Naive thymus-derived CD4-positive, alpha-beta T cell (primary cell): ENCODE measurements around the gene SHISA9. TPM values are rescaled to one million over a fixed set of nuclear protein-coding genes. Genes with fewer than 3 reads are reported as not detected.

ENCODE experiments used
- ATAC-seq: fragments of 150-1000 bp; cut with Tn5 transposase; 2 replicates; pipeline ENCODE4 v1.10.0; 2021; ENCODE audit warnings: mild to moderate bottlenecking, moderate library complexity
- CTCF ChIA-PET: fragments of 350-600 bp; sonication (Branson Sonifier 250); formaldehyde crosslinking; loops from one replicate; lab custom pipeline; 2021; ENCODE audit warnings: antibody characterized with exemption; lab: Charles Lee
- POLR2A ChIA-PET: fragments of 350-600 bp; sonication (Branson Sonifier 250); formaldehyde crosslinking; loops from one replicate; lab custom pipeline; 2021; ENCODE audit warnings: antibody characterized with exemption, inconsistent platforms; lab: Charles Lee
- DNase-seq, 9 donors: peaks; one replicate each; pipeline versions ENCODE4 v3.0.0 to v3.0.0-alpha.2; 2020 to 2022; ENCODE audit warnings: mixed read lengths in 1 of 9
- H3K27ac ChIP-seq: one replicate; pipeline ENCODE4 v1.7.0; 2013; ENCODE audit warnings: mild to moderate bottlenecking, low read depth, low read length, moderate library complexity
- H3K27me3 ChIP-seq, 2 donors: one replicate each; pipeline ENCODE4 v1.7.0; 2013; ENCODE audit warnings: low read length in 2 of 2, mild to moderate bottlenecking in 2 of 2, moderate library complexity in 2 of 2; ENCODE audit not compliant: control insufficient read depth in 2 of 2, insufficient read depth in 2 of 2
- H3K36me3 ChIP-seq, 3 experiments: 1 replicate in 2 of 3; 2 replicates in 1 of 3; pipeline ENCODE4 v1.7.0; 2013; ENCODE audit warnings: low read length in 3 of 3, mild to moderate bottlenecking in 3 of 3, moderate library complexity in 1 of 3; ENCODE audit not compliant: insufficient read depth in 3 of 3, control insufficient read depth in 2 of 3
- H3K4me1 ChIP-seq, 2 donors: one replicate each; pipeline ENCODE4 v1.7.0; 2013; ENCODE audit warnings: low read length in 2 of 2, mild to moderate bottlenecking in 2 of 2, moderate library complexity in 1 of 2; ENCODE audit not compliant: control insufficient read depth in 2 of 2, insufficient read depth in 2 of 2
- H3K4me3 ChIP-seq: 2 replicates; pipeline ENCODE4 v1.7.0; 2013; ENCODE audit warnings: mild to moderate bottlenecking, low read length
- H3K9me3 ChIP-seq, 3 experiments: 1 replicate in 2 of 3; 2 replicates in 1 of 3; pipeline ENCODE4 v1.7.0; 2013; ENCODE audit warnings: low read length in 3 of 3; ENCODE audit not compliant: control insufficient read depth in 2 of 3
- H3K27ac Mint-ChIP-seq, 9 donors: one replicate each; pipeline ENCODE4 v1.8.0; 2020 to 2022; ENCODE audit warnings: mixed read lengths in 9 of 9, mild to moderate bottlenecking in 8 of 9, moderate library complexity in 5 of 9, inconsistent platforms in 2 of 9
- H3K27me3 Mint-ChIP-seq, 5 donors: one replicate each; pipeline ENCODE4 v1.8.0; 2021 to 2022; ENCODE audit warnings: mixed read lengths in 5 of 5, mild to moderate bottlenecking in 1 of 5
- H3K36me3 Mint-ChIP-seq, 5 donors: one replicate each; pipeline ENCODE4 v1.8.0; 2020 to 2022; ENCODE audit warnings: mixed read lengths in 5 of 5, mild to moderate bottlenecking in 3 of 5, inconsistent platforms in 1 of 5
- H3K4me1 Mint-ChIP-seq, 7 donors: one replicate each; pipeline ENCODE4 v1.8.0; 2020 to 2022; ENCODE audit warnings: mixed read lengths in 7 of 7, mild to moderate bottlenecking in 3 of 7, inconsistent platforms in 1 of 7
- H3K4me3 Mint-ChIP-seq, 10 donors: one replicate each; pipeline ENCODE4 v1.8.0; 2020 to 2022; ENCODE audit warnings: mild to moderate bottlenecking in 10 of 10, mixed read lengths in 10 of 10, moderate library complexity in 6 of 10, inconsistent platforms in 2 of 10
- H3K9me3 Mint-ChIP-seq, 11 donors: one replicate each; pipeline ENCODE4 v1.8.0; 2020 to 2022; ENCODE audit warnings: mixed read lengths in 11 of 11, mild to moderate bottlenecking in 4 of 11, inconsistent platforms in 1 of 11, moderate library complexity in 1 of 11
- intact Hi-C, 2 donors: fragments of 100-400 bp; cut with micrococcal nuclease; formaldehyde crosslinking; loops; one replicate each; pipeline ENCODE4 v1.15.1; 2023
- polyA plus RNA-seq, 2 donors: library from polyadenylated mRNA; unstranded; fragments of 300-500 nt; fragmentation: Illumina TruSeq; gene quantifications; one replicate each; pipeline ENCODE4 v1.2.3, GENCODE V29; 2021
- total RNA-seq, 6 experiments: library from RNA in 5 of 6; stranded (reverse) in 5 of 6; gene quantifications; 1 replicate in 5 of 6; 2 replicates in 1 of 6; pipeline ENCODE4 v1.2.3 and lab custom pipeline; 2021 to 2026

The SHISA9 gene
- total and polyA plus RNA-seq, 7 experiments from 2014 or later, result 0.05 TPM; not detected in 6

DNA sequence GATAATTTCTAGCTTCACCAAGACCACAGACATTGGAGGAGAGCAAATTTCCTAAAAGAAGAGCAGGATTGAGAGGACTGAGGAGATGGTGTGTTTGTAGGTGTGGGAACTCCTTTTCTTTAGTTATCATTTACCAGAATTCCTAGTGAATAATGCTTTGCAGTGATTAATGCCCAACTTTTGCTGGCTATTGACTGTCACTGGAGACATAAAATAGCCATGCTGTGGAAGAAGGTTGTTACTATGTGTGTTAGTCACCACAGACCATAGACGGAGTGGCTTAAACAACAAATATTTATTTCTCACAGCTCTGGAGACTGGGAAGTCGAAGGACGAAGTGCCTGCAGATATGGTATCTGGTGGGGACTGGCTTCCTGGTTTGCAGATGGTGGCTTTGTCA, 179.1 kb downstream of the SHISA9 start:
- H3K36me3 Mint-ChIP-seq, result no peaks in the 10 kb centered on the region
- CTCF ChIA-PET, result no interaction called here
- Histone ChIP-seq H3K27me3 (no peaks in the 10 kb centered on the region), H3K27ac (no peak overlapping the region), H3K36me3 (no peaks in the 10 kb centered on the region), H3K9me3 (no peaks in the 10 kb centered on the region), H3K4me1 (no peaks in the 10 kb centered on the region), H3K4me3 (no peak overlapping the region)
- DNase-seq (no peak), ATAC-seq (no peak)
- POLR2A ChIA-PET, result no interaction called here
- H3K27me3 Mint-ChIP-seq, result peaks cover 0 to 12% (median 0%) of the 10 kb centered on the region in 5 donors
- peaks cover 0 to 21% (median 8%) of the 10 kb centered on the region in 11 donors for H3K9me3 Mint-ChIP-seq
- no peaks in the 10 kb centered on the region for H3K4me1 Mint-ChIP-seq
- no peak overlapping the region for H3K4me3 Mint-ChIP-seq
- no peak overlapping the region for H3K27ac Mint-ChIP-seq
- intact Hi-C loops, result no loop called here

DNA sequence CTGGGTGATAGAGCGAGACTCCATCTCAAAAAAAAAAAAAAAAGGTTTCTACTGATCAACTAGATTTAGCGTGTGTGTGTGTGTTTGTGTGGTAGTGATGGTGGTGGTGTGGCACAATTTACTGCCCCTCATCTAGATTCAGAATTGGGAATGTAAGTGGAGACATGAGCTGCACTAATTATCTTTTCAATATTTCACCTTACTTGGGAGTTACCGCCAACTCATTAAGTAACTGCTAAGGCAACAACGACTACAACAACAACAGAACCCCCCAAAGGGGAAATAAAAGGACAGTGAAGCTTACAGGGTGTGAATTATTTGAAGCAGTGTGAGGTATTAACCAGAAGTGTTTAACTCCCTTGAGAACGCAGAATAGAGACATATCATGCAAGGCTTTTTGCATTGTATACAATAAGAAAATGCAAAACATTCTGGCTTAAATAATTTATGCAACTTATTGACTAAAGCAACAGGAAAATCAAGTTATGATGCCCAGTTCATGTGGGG, 180.5 kb downstream of the SHISA9 start:
- intact Hi-C loops, result no loop called here
- H3K4me1 ChIP-seq, result no peaks in the 10 kb centered on the region
- Mint-ChIP-seq H3K9me3 (peaks cover 5 to 28% (median 9%) of the 10 kb centered on the region in 11 donors), H3K36me3 (no peaks in the 10 kb centered on the region), H3K27ac (no peak overlapping the region), H3K27me3 (peaks cover 0 to 6% (median 0%) of the 10 kb centered on the region in 5 donors), H3K4me3 (no peak overlapping the region), H3K4me1 (no peaks in the 10 kb centered on the region)
- POLR2A ChIA-PET, result no interaction called here
- DNase-seq, result no peak
- no peak overlapping the region for H3K4me3 ChIP-seq
- H3K9me3 ChIP-seq, result no peaks in the 10 kb centered on the region
- H3K27ac ChIP-seq, result no peak overlapping the region
- CTCF ChIA-PET, result no interaction called here
- no peaks in the 10 kb centered on the region for H3K36me3 ChIP-seq
- ATAC-seq, result no peak
- no peaks in the 10 kb centered on the region for H3K27me3 ChIP-seq

DNA sequence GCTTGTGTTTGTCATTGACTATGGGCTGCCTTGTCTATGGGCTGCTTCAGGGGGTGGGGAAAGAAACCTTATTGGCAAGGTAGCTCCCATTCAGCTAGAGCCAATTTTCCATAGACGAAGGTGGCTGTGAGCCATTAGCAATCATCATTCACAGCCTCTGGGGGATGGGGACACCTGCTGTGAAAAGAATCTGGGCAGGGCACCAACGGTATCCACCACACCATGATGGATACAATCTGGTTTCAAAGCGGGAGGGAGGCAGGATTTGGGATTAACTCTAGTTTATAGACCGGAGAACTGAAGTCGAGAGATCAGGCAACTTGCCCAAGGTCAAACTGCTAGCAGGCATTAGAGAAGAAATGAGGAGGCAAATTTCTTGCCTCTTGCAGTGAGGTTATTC, 182.3 kb downstream of the SHISA9 start:
- no peak for DNase-seq
- Histone ChIP-seq H3K27me3 (no peaks in the 10 kb centered on the region), H3K9me3 (no peaks in the 10 kb centered on the region), H3K36me3 (no peaks in the 10 kb centered on the region), H3K4me3 (no peak overlapping the region), H3K4me1 (no peaks in the 10 kb centered on the region), H3K27ac (no peak overlapping the region)
- ChIA-PET POLR2A (no interaction called here), CTCF (no interaction called here)
- no peak for ATAC-seq
- Mint-ChIP-seq H3K27me3 (peaks cover 0 to 5% (median 0%) of the 10 kb centered on the region in 5 donors), H3K27ac (no peak overlapping the region), H3K36me3 (no peaks in the 10 kb centered on the region), H3K9me3 (peaks cover 4 to 33% (median 12%) of the 10 kb centered on the region in 11 donors), H3K4me3 (no peak overlapping the region), H3K4me1 (no peaks in the 10 kb centered on the region)
- intact Hi-C loops, result no loop called here

DNA sequence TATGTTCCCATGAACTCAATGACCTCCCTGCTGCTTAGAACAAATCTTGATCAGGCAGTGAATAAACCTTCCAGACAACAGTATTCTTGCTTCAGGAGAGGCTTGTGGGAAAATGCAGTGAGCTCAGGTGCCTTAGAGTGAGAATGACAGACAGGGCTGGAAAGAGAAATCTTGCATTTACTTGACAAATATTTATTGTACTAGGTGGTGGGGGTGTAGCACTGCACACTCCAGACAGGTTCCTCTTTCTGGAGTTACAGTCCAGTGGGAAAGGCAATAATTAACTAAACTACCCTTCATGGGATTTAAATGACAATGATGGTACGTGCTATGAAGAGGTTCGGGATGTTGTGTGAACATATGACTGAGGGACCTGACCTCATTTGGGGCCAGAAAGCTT, 182.9 kb downstream of the SHISA9 start:
- POLR2A ChIA-PET, result no interaction called here
- no peak overlapping the region for H3K27ac Mint-ChIP-seq
- no peak for DNase-seq
- CTCF ChIA-PET, result interaction anchor here (0.6 kb wide), 1 partner anchor 12 kb away, joined by 6 read pairs; no protein-coding TSS in a partner anchor
- Histone ChIP-seq H3K4me1 (no peaks in the 10 kb centered on the region), H3K9me3 (no peaks in the 10 kb centered on the region), H3K4me3 (no peak overlapping the region), H3K27me3 (no peaks in the 10 kb centered on the region), H3K36me3 (no peaks in the 10 kb centered on the region), H3K27ac (no peak overlapping the region)
- intact Hi-C loops, result no loop called here
- H3K4me3 Mint-ChIP-seq, result no peak overlapping the region
- H3K4me1 Mint-ChIP-seq, result no peaks in the 10 kb centered on the region
- peaks cover 0 to 5% (median 0%) of the 10 kb centered on the region in 5 donors for H3K27me3 Mint-ChIP-seq
- H3K9me3 Mint-ChIP-seq, result peaks cover 4 to 37% (median 12%) of the 10 kb centered on the region in 11 donors
- H3K36me3 Mint-ChIP-seq, result no peaks in the 10 kb centered on the region
- no peak for ATAC-seq

DNA sequence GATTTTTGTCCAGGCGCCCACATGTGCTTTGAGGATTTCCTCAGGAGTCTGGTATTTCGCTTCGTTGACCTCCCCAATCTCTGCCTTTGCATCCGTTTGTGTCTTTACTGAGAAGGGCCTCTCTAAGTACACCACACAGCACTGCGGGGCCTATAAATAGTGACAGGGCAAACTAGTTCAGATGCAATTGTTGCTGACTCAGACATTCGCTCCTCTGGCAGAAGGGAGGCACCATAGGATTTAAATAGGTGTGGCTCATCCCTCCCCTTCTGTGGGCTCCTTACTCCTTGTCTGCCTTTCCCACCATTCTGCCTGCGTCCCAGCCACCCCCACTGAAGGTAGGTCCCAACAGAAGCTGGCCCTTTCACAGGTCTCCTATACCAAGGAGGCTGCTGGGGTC, 192.3 kb downstream of the SHISA9 start:
- no peaks in the 10 kb centered on the region for H3K4me1 ChIP-seq
- Mint-ChIP-seq H3K27ac (no peak overlapping the region), H3K36me3 (peaks cover 0 to 6% (median 0%) of the 10 kb centered on the region in 5 donors), H3K4me1 (no peaks in the 10 kb centered on the region), H3K4me3 (no peak overlapping the region), H3K27me3 (peaks cover 0 to 22% (median 0%) of the 10 kb centered on the region in 5 donors), H3K9me3 (peaks cover 8 to 47% (median 21%) of the 10 kb centered on the region in 11 donors)
- H3K36me3 ChIP-seq, result no peaks in the 10 kb centered on the region
- no peak for DNase-seq
- H3K4me3 ChIP-seq, result no peak overlapping the region
- H3K27me3 ChIP-seq, result no peaks in the 10 kb centered on the region
- no peaks in the 10 kb centered on the region for H3K9me3 ChIP-seq
- no peak overlapping the region for H3K27ac ChIP-seq
- intact Hi-C loops, result no loop called here
- ATAC-seq, result no peak
- POLR2A ChIA-PET, result no interaction called here
- CTCF ChIA-PET, result no interaction called here

DNA sequence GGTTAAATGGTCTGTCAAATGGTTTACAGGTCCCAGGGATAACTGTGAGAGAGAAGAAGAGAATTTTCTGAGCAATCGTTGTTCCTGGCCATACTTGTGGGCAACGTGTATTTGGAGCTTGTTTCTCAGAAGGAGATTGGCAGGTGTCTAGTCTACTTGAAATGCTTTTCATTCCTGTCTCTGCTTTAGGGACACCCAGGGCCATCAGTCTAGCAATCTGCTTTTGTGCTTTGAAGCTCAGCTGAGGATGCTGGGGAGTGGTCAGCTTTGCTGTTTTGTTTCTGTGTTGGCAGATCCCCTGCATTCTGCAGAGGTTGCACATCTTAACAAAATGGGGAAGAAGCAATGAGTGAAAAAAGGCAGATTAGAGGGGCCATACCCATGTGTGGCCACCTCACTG, 193.7 kb downstream of the SHISA9 start:
- Mint-ChIP-seq H3K9me3 (peaks cover 5 to 40% (median 21%) of the 10 kb centered on the region in 11 donors), H3K27me3 (peaks cover 0 to 27% (median 0%) of the 10 kb centered on the region in 5 donors), H3K4me1 (no peaks in the 10 kb centered on the region), H3K36me3 (peaks cover 0 to 6% (median 0%) of the 10 kb centered on the region in 5 donors), H3K27ac (no peak overlapping the region), H3K4me3 (no peak overlapping the region)
- ChIA-PET CTCF (no interaction called here), POLR2A (no interaction called here)
- H3K27ac ChIP-seq, result no peak overlapping the region
- H3K4me1 ChIP-seq, result no peaks in the 10 kb centered on the region
- H3K4me3 ChIP-seq, result no peak overlapping the region
- intact Hi-C loops, result no loop called here
- no peaks in the 10 kb centered on the region for H3K27me3 ChIP-seq
- ATAC-seq (no peak), DNase-seq (no peak)
- no peaks in the 10 kb centered on the region for H3K9me3 ChIP-seq
- no peaks in the 10 kb centered on the region for H3K36me3 ChIP-seq

DNA sequence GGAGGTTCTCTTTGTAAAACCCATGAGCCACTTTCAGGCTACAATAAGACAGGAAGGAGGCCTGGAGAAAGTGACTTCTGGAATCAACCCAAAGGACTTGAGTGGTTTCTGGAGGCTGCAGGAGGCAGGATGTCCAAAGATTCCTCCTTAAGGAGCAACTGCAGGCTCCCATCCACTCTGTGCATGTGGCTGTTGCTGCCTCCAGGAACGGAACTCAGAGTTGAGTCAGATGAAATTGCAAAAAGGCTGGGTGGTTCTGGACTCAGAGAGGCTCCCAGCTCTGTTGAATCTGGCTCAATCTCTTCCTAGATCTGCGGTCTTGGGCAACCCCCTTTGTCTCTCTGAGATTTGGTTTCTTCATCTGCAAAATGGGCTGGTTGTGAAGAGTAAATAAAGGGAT, 197.1 kb downstream of the SHISA9 start:
- Mint-ChIP-seq H3K4me1 (no peaks in the 10 kb centered on the region), H3K27me3 (peaks cover 0 to 22% (median 0%) of the 10 kb centered on the region in 5 donors), H3K27ac (no peak overlapping the region), H3K9me3 (peaks cover 0 to 16% (median 8%) of the 10 kb centered on the region in 11 donors), H3K4me3 (no peak overlapping the region), H3K36me3 (no peaks in the 10 kb centered on the region)
- Histone ChIP-seq H3K4me1 (no peaks in the 10 kb centered on the region), H3K27me3 (no peaks in the 10 kb centered on the region), H3K36me3 (no peaks in the 10 kb centered on the region), H3K9me3 (no peaks in the 10 kb centered on the region), H3K27ac (no peak overlapping the region), H3K4me3 (no peak overlapping the region)
- DNase-seq (no peak), ATAC-seq (no peak)
- POLR2A ChIA-PET, result no interaction called here
- intact Hi-C loops, result no loop called here
- CTCF ChIA-PET, result no interaction called here
